Activated T-cell treated with anti-CD3 and anti-CD28 coated beads for 48 hours (primary cell): ENCODE results near the gene ATG16L1.

Source experiments
- DNase-seq: peaks from one replicate; pipeline ENCODE4 v3.0.0-alpha.2; 2020; ENCODE audit warnings: low read depth

ATG16L1 gene

DNA sequence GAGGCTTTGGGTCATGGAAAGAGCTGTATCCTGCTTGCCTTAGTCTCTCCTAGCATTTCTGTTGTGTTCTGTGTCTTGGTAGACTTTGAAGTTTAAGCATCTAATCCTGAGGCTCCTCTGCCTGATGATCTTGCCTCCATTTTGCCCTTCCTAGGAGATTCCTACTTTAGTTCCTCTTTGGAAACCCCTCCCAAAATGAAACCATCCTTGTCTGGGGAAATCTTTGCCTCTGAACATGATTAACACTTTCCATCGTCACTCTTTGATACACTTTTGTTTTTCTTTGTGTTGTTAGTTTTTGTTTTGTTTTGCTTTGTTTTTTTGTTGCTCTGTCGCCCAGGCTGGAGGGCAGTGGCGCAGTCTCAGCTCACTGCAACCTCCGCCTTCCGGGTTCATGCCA, 9.2 kb downstream of the ATG16L1 start:
- no peak for DNase-seq

DNA sequence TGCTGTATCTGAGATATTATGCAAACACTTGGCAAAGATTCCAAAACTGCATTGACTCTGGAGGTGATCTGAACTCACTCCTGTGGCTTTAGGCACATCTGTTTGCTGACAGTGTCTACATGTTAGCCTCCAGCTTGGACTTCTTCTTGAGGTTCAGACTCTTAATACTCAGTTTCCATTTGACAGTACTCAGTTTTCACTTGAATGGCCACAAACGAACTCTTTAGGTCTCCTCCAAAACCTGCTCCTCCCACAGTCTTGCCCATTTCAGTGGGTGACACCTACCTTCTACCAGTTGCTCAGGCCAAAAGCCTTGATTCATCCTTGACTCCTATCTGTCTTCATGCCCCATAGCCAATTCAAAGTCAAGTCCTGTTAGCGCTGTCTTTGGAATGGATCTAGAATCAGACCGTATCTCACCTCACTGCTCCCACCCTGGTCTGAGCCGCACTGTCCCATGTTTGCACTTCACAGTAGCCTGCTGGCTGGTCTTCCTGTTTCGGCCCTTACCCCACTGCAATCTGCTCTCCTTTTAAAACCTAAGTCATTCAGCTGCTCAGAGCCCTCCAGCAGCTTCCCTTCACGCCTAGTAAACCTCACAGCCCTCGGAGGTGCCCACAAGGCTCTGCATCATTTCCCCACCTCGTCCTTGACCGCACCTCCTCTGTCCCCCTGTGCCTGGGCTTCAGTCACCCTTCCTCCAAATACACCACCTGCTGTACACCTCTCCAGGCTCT, 10.5 kb downstream of the ATG16L1 start:
- DNase-seq, result no peak

DNA sequence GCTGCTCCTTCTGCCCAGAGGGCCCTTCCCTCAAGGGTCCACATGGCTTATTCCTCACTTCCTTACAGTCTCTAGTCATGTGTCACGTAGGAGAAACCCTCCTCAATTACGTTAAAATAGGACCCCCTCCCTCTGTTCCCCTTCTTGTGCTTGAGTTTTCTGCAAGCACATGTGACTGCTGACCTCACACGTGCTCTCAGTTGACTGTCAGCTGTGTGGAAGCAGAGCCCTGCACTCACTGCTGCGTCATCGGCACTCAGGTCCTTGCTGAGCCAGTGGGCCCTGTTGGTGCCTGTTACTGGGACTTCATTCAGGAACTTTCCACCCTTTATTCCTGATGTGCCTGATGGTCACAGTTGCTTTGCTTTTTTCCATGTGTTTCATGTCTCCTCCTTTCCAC, 11.1 kb downstream of the ATG16L1 start:
- no peak for DNase-seq

DNA sequence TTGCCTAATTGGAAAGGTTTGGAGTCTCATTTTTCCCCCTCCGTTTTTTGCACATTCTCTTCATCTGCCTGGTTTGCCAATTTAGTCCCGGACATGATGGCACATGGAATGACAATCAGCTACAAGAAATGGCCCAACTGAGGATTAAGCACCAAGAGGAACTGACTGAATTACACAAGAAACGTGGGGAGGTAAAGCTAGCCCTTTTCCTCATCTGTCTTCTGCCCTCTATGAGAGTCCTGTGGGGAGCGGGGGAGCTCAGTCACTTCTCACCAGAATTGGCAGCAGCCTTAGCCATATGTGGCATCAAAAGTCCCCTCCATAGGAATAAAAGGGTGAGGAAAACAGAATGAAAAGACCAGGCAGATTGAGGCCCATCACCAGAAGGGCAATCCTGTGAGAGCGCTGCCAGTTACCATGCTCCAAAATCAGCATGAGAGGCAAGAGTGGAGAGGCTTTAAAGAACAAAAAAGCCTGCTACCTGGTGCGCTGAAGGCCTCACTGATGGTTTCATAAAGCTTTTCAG, 11.6 kb downstream of the ATG16L1 start:
- DNase-seq, result no peak

DNA sequence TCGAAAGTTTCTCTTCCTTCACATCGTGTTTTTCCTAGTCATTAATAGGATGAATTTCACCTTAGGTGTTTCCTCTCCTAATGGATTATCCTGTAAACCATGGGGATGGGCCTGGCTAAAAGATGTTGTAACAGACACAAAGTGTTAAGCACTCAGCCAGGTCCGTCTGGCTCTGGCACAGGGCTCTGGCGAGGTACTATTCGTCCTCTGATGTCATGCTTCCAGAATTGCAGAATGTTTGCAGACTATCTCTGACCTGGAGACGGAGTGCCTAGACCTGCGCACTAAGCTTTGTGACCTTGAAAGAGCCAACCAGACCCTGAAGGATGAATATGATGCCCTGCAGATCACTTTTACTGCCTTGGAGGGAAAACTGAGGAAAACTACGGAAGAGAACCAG, 13.2 kb downstream of the ATG16L1 start:
- DNase-seq, result no peak

DNA sequence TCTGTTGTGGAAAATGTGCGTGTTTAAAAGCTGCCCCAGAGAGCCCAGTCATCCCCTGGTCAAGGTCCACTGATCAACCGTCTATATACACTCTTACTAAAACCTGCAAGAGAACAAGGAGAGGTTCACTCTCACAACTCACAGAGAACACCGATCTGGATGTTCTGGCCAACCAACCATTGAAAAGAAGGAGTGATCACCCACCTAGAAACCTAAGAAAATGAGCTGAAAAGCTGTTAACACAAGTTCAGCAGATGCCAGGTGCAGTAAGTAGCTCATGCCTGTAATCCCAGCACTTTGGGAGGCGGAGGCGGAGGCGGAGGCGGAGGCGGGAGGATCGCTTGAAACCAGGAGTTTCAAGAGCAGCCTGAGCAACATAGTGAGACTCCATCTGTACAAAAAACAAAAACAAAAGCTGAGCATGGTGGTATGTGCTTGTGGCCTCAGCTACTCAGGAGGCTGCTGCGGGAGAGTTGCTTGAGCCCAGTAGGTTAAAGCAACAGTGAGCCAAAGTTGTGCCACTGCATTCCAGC, 14.5 kb downstream of the ATG16L1 start:
- DNase-seq, result no peak

DNA sequence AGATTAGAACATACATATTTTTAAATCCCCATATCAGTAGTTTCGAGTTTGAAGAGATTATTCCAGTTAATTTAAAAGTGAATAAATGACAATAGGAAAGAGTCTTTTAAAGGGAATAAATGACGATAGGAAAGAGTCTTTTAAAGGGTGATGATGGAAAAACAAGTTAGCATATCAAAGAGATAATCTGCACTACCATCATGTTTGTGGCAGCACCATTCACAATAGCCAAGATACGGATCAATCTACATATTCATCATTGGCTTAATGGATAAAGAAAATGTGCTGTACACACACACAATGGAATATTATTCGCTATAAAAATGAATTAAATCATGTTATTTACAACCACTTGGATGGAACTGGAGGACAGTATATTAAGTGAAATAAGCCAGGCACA, 15.0 kb downstream of the ATG16L1 start:
- no peak for DNase-seq

DNA sequence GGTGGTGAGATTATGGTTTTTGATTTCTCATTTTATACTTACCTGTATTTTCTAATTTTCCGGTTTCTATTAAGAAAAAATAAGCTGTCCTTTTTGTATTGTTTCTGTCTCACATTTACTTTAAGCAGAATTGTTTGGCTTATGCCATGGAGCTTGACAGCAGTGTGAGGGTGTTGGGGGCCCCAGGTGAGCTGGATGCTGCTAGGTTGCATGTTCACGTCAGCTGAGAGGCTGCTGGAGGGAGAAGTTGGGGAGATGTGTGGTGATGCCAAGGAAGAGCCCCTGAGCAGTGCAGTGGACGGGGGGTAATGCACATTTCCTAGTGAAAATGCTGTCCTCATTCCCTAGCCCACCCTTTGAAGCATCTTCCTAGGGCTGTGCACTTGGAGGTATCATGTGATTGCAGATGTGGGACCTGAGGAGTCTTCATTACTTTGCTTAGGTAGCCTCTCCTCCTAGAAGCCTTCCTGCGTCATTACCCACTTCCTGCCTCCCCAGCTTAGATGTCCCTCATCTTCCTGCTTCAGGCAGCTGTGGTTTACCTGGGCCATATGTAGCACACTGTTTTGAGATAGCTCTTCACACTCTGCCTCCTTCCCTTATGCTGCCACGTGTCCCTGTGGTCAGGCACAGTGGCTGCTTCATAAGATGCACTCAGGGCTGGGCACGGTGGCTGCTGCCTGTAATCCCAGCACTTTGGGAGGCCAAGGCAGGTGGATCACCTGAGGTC, 16.2 kb downstream of the ATG16L1 start:
- peak; percentile 52 for DNase-seq

DNA sequence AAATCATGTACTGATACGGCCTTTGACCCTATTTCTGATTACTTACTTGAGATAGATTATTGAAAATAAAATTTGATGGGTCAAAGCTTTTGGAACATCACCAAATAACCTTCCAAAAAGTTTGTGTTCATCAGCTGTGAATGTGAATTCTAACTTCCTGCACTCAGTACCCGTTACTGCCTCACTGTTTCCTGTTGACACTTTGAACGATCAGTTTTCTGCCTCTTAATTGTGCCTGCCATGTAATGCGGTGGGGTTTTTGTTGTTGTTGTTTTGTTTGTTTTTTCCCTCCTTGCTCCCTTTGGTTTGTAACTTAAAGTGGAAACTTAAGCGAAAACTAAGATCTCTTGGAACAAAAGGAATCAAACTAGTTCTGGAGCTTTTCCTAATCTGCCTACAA, 18.9 kb downstream of the ATG16L1 start:
- no peak for DNase-seq

DNA sequence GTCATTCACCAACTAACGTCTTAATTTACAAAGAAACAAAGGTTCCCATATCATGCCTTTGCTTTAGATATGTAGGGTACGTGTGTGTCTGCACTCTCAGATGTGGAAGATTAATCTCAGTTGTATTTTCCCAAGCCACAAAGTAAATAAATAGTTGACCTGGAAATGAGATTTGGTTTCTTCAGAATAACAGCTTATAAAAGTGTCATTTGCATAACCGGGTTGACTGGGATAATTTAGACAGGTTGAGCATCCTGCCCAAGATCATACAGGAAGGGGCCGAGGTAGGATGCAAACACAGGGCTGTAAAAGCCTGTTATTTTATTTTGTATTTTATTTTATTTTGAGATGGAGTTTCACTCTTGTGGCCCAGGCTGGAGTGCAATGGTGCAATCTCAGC, 19.5 kb downstream of the ATG16L1 start:
- no peak for DNase-seq

DNA sequence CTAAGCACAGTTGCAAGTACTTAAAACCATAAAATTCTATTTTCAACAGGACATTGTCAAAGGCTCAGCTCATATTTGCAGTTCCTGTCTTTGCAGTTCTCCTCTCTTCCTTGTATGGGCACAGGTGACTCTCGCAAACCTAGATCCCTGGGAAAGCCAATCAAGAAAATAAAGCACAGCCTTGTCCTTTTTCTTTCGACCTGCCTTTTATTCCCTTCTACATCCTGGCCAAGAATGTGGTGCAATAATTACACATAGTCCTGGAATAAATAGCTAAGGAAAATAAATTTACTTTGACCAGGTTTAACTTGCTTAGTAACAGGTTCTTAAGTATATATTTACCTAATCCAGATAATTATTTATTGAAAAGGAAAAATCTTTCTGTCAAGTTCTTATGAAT, 20.2 kb downstream of the ATG16L1 start:
- DNase-seq, result no peak

DNA sequence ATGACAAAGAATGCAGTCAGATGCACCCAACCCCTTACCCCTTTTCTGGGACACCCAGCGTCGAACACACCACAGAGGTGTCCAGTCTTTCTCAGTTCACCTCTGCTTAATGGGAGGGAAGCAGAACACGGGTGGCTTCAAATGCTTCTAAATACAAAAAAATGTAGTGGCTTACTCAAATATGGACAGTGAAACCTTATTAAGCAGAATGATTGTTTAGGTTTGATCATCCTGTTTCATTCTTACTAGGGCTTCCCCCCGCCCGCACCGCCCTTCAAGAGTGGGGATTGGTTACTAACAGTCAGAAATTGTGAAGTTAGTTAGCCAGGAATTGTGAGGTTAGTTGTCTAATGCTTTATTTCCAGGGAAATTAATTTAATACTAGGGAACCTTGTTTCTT, 21.6 kb downstream of the ATG16L1 start:
- DNase-seq, result peak; percentile 28

DNA sequence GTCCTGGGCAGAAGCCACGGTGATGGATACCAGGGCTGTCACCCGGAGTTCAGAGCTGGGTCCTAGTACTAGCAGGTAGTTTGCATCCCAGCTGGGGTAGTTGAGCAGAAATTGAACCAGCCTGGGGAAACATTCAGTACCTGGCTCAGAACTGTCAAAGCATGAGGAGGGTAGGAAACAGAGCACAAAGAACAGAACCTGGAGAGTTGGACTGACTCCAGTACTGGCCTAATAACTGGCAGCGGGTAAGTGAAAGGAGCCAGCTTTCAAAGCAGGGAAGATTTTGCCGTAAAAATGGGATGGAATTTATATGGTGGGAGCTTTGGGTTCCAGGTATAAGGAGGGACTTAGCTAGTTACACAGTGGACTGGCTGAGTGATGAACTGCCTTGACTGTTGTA, 23.8 kb downstream of the ATG16L1 start:
- no peak for DNase-seq

DNA sequence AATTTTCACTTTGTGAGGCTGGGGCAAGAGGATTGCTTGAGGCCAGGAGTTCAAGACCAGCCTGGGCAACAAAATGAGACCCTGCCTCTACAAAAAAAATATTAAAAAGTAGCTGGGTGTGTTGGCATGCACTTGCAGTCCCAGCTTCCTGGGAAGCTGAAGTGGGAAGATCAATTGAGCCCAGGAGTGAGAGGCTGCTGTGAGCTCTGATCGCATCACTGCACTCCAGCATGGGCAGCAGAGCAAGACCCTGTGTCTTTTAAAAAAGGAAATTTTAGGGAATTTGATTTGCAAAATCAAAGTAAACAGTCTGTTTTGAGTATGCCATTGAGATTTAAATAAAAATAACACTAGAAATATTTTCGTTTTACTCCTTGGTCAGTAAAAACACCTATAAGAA, 27.4 kb downstream of the ATG16L1 start:
- DNase-seq, result no peak

DNA sequence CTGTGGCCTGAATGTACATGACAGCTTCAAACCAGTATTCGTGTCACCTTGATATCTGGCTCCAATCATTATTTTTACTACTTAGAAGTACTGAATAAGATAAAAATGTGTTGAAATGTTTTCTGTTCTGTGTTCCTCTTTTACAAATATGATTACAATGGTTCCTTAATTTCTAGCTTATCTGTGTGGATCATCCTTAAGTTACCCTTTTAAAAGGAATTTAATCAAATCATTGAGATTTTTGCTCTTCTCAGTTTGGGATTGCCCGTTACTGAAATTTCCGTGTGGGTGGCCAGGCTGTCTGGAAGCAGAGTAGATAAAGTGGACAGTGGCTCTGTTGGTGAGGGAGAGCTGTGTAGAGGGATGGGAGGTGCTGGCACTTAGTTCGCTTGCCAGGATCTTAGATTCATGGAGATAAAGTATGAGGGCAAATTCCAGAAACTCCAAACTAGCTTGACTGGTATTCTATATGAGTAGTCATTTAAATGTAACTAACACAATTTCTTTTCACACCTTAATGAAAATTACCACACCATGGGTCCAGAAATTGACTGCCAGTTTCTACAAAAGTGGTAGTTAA, 28.7 kb downstream of the ATG16L1 start:
- no peak for DNase-seq

DNA sequence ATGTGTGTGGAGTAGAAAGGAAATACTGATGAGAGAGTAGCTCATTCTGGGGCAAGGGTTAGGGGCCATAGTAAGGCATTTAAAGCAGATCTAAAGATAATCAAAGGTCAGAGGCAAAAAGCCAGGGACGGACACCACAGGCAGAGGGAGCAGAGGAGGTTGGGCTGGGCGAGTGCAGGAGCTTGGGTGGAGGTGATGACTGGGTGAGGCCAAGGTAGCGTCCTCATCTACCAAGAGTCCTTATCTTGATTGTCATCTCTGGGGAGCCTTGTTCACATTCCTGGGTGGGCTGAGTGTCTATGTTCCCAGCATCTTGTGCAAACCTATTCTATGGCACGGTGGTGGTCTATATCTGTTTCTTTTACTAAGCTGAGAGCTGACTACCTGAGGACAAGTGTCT, 30.1 kb downstream of the ATG16L1 start:
- no peak for DNase-seq

DNA sequence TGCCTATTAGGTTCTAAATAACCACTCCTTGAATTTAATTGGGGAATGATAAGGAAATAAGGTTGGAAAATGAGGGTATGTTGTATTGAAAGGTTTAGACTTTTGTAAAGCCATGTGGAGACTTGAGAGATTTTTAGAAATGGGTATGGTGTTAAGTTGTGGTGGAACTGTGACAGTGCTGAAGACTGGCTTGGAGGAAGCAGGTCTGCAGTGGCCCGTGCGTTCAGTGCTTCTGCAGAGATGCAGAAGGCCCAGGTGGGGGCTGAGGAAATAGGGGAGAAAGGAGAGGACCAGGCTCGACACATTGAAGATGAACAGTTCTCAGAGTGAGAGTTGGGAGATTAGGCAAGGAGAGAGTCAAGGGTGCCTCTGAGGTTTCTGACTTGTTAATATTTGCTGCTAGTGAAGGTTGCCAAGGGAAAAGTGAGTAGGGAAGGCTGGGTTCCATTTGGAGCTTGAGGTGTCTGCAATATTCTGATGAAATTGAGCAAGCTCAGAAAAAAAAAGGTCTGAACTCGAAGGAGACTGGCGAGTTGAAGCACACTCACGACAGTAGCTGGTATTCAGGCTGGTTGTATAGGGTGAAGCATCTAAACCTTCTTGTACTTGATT, 30.6 kb downstream of the ATG16L1 start:
- no peak for DNase-seq

DNA sequence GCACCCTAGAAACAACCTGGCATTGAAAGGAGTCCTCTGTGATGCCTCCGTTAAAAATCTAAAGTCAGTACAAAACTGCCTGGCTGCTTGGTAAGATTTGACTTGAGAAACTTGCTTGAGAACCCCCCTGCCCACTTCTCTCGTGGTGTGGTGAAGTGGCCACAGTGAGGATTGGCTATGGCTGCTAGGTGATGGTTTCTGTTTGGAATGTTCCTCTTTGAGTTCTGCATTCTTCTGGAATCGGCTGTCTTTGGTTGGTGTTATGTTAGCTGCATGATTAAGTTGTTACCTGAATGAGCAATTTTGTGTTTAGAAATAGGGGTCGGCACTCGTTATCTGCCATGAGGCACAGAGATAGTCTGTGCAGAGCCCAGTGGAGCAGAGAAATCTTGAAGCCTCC, 34.4 kb downstream of the ATG16L1 start:
- no peak for DNase-seq

DNA sequence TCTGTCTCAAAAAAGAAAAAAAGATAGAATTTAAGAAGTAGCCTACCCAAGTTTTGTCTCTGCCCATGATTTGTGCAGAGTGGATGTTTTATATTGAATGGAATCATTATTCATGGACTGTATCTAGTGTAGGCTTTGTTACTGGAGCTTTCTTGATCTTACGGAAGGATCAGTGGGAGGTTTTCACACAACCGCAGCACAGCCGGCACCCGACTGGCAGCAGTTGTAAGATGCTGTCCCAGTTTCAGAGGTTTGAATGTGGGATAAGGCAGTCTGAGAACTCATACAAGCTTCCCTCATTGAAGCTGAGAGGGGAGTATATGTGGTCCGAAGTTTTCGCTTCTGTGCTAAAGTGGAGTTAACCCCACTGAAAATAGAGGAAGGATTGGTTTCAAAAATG, 36.4 kb downstream of the ATG16L1 start:
- DNase-seq, result no peak

DNA sequence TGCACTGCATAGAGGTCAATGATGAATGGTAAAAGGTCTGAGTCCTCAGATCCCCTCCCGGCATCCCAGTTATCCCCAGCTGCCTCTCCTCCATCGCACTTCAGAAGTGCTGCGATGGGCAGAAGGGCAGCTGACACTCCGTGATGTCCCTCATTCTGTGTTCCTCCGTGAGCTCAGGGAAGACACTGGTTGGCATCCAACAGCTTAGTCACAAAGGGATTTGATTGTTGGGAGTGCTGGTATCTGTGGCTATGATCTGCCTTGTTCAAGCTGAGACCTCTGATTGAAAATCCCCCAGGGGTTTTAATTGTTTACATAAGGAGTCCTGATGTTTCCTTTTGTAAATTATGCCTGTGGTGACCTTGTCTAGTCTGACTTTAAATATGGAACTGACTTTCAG, 37.2 kb downstream of the ATG16L1 start:
- DNase-seq, result no peak

DNA sequence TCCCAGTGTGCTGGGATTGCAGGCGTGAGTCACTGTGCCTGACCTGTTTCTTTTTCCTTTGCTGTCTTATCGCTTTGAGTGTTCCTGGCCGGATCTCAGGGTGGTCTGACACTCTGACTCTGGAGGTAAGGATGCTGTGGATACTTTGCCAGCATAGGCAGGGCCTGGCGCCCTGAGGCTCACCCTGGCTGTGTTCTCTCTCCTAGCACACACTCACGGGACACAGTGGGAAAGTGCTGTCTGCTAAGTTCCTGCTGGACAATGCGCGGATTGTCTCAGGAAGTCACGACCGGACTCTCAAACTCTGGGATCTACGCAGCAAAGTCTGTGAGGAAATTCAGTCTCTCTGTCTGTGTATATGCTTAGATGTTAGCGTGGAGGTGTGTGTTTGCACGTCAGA, 38.2 kb downstream of the ATG16L1 start:
- no peak for DNase-seq

DNA sequence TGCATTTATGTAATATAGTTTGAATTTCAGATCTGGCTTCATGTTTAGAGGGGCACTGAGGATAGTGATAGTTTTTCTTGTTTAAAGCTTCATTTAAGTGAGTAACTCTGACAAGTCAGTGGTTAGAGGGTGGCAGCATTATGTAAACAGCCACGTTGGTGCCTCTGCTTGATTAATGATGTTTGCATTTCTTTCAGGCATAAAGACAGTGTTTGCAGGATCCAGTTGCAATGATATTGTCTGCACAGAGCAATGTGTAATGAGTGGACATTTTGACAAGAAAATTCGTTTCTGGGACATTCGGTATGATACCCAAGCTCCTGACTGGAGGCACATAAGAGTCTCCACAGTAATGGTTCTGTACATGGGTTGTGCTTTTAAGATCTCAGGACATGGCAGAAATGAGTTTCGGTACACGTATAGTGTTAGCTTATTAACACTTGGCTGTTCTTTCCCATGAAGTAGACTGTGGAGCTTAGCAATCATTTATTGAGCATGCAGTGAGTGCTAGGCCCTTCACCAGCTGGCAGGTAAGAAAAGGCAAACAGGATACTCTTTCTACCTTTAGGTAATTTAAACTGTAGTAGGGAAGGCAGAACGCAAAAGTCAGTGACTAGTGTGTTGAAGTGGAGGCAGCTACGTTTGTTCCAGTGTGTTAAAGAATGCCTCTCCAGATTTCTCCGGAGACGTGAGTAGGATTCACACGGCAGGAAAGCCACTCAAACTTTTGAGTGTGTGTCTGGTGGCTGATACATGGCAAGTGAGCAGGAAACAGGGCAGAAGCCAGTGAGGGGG, 38.8 kb downstream of the ATG16L1 start:
- no peak for DNase-seq
